Neutrophil (primary cell): Measurements from ENCODE around the gene TXK.

ENCODE experiments used
- H3K27ac ChIP-seq: fragments of 200-600 bp; sonication (generic); 2 replicates; pipeline ENCODE4 v1.5.1; 2016; ENCODE audit warnings: mild to moderate bottlenecking, moderate library complexity
- H3K27me3 ChIP-seq: fragments of 200-600 bp; sonication (generic); 2 replicates; pipeline ENCODE4 v1.6.0; 2016; ENCODE audit warnings: mild to moderate bottlenecking
- H3K36me3 ChIP-seq: fragments of 200-600 bp; sonication (generic); 2 replicates; pipeline ENCODE4 v1.5.1; 2017
- H3K4me1 ChIP-seq, 2 experiments: fragments of 200-600 bp in 1 of 2; sonication (generic) in 1 of 2; 1 replicate in 1 of 2; 2 replicates in 1 of 2; pipeline versions ENCODE4 v1.5.1 to v1.6.1; 2013 to 2016; ENCODE audit warnings: low read depth in 1 of 2, low read length in 1 of 2, mild to moderate bottlenecking in 1 of 2, moderate library complexity in 1 of 2; ENCODE audit not compliant: control insufficient read depth in 1 of 2, insufficient read depth in 1 of 2
- H3K4me3 ChIP-seq, 2 experiments: fragments of 200-600 bp in 1 of 2; sonication (generic) in 1 of 2; 1 replicate in 1 of 2; 2 replicates in 1 of 2; pipeline ENCODE4 v1.5.1; 2013 to 2016; ENCODE audit warnings: low read depth in 1 of 2, low read length in 1 of 2, mild to moderate bottlenecking in 1 of 2, moderate library complexity in 1 of 2
- H3K9me3 ChIP-seq: fragments of 200-600 bp; sonication (generic); 2 replicates; pipeline ENCODE4 v1.5.1; 2016
- CTCF ChIP-seq: fragments of 200-600 bp; sonication (generic); IDR thresholded peaks from 2 replicates; pipeline ENCODE4 v1.5.1; 2016; ENCODE audit warnings: antibody characterized with exemption

The TXK gene

DNA sequence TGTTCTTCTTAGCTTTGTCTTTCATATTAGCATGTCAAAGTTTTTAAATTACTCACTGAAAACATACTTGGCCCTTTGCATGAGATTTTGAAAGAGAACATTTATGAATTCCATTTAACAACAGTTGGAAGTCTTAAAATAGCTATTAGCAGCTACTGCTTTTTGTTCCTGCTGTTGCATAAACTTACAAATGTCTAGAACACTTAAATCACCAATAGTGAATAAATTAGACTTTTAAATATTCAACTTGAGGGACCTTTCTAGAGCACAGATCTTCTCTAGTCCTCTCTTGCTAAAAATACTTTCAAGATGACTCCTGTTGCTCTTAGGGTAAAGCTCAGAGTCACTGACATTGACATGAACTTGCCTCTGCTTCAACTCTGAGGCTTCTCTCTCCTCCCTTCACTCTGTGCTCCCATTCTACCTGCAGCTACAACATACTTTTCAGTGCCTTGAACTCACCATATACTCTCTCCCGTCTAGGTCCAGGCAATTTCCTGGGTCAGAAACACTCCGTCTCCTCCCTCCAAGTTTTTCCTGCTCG is 15.8 kb upstream of the TXK start:
- H3K4me1 ChIP-seq: no peaks in the 10 kb centered on the region
- no peaks in the 10 kb centered on the region for H3K9me3 ChIP-seq
- H3K27me3 ChIP-seq: no peaks in the 10 kb centered on the region
- no peak overlapping the region for H3K27ac ChIP-seq
- no peak overlapping the region for H3K4me3 ChIP-seq
- no peak for TF ChIP-seq CTCF
- H3K36me3 ChIP-seq: peaks cover 47% of the 10 kb centered on the region

DNA sequence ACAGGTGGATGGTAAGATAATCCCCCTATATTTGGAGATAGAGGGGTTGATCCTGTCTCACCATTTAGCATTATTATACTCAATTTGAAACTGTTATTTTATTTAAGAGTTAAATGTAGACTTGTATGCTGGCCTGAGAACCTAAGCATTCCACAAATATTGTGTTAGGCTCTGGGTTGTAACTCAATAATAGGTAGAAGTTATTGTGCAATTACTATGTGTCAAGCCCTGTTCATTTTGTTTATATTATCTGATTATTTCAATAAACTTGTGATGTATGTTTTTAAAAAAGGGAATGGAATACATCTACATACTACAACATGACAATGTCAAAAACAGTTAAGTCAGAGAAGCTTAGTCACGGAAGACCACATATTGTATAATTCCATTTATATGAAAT is 13.6 kb upstream of the TXK start:
- no peaks in the 10 kb centered on the region for H3K9me3 ChIP-seq
- no peak overlapping the region for H3K27ac ChIP-seq
- H3K27me3 ChIP-seq: no peaks in the 10 kb centered on the region
- peaks cover 54% of the 10 kb centered on the region for H3K36me3 ChIP-seq
- no peak overlapping the region for H3K4me3 ChIP-seq
- TF ChIP-seq CTCF: no peak
- H3K4me1 ChIP-seq: no peaks in the 10 kb centered on the region

DNA sequence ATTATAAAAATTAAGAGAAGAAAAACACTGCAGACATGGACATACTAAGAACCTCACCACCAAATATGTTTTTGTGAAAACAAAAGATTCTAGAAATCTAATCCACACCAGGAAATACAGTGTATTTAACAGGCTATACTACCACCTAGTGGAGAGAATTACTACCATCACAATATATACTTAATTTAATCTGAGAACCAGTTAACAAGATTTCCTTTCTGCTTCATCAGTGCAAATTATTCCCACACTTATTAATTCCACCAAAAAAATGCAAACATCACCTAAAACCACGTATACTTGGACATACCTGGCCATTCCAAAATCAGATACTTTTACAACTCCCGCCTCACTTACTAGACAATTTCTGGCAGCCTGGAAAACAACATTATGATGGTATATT is 7.0 kb upstream of the TXK start:
- no peak overlapping the region for H3K27ac ChIP-seq
- no peak for TF ChIP-seq CTCF
- no peaks in the 10 kb centered on the region for H3K9me3 ChIP-seq
- no peaks in the 10 kb centered on the region for H3K4me1 ChIP-seq
- peaks cover 66% of the 10 kb centered on the region for H3K36me3 ChIP-seq
- no peak overlapping the region for H3K4me3 ChIP-seq
- no peaks in the 10 kb centered on the region for H3K27me3 ChIP-seq

GRCh38 chr4:48139691-48140090 is 5.6 kb upstream of the TXK start:
- Histone ChIP-seq H3K4me1 (no peaks in the 10 kb centered on the region), H3K36me3 (peaks cover 70% of the 10 kb centered on the region), H3K9me3 (no peaks in the 10 kb centered on the region), H3K27me3 (no peaks in the 10 kb centered on the region), H3K4me3 (no peak overlapping the region), H3K27ac (no peak overlapping the region)
- no peak for TF ChIP-seq CTCF

- no peak for TF ChIP-seq CTCF
- Histone ChIP-seq H3K36me3 (peaks cover 71% of the 10 kb centered on the region), H3K4me3 (no peak overlapping the region), H3K27me3 (no peaks in the 10 kb centered on the region), H3K4me1 (no peaks in the 10 kb centered on the region), H3K27ac (no peak overlapping the region), H3K9me3 (no peaks in the 10 kb centered on the region)
These were observed 4.9 kb upstream of the TXK start for GRCh38 chr4:48138936-48139335.

DNA sequence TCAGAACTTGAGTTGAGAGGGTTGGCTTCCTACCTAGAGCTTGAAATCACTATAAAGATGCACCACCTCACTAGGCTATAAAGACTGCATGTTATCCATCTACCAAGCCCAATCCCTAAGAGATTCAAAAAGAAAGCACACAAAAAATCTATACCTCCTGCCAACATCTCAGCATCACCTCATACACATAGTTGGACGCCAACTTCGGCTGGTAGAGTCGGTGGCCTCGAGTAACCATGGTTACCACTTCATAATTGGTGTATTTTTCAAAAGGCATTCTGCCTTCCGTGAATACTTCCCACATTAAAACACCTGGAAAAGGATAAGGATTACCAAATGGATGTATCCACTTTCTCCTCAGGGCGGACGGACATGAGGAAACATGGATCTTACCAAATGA is 4.5 kb upstream of the TXK start:
- Histone ChIP-seq H3K36me3 (peaks cover 67% of the 10 kb centered on the region), H3K9me3 (no peaks in the 10 kb centered on the region), H3K27me3 (no peaks in the 10 kb centered on the region), H3K27ac (no peak overlapping the region), H3K4me3 (no peak overlapping the region), H3K4me1 (no peaks in the 10 kb centered on the region)
- no peak for TF ChIP-seq CTCF
